Erythroblast (primary cell): ENCODE measurements around the gene RHOBTB3.

Experiments
- GATA1 ChIP-seq: IDR thresholded peaks from 2 replicates; pipeline ENCODE4 v1.6.1; 2011; ENCODE audit warnings: low read depth, mild to moderate bottlenecking, control low read depth, low read length, moderate library complexity
- POLR2A ChIP-seq: IDR thresholded peaks from 2 replicates; pipeline ENCODE4 v1.6.1; 2011; ENCODE audit warnings: mild to moderate bottlenecking, low read length

DNA sequence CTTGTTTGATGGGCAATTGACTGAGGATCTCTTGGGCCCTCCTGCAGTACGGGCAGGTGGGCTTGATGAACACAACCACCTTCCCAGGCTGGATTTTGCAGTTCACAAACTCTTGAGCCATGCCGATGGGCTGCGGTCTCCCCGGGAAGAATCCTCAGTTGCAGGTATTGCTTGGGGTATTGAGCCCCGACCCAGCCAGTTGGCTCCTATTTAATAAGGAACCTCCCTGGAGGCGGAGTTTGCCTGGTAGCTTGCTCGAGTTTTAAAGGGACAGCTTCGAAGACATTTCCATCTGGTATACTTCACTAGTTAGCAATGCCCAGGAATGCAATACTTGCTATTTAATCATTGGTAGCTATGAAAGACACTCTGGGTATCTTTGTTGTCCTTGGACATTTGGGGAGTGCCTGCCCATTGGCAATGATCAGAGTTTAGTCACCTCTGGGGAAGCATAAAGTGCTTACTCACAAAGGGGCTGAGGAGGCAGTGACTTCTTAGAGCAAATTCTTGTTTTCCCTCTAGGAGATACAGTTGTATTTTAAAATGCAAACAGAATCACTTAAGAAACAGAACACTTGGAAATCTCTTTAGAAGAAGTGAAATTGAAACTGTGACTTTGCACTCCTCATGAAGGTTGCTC lies 91.5 kb downstream of the RHOBTB3 start, which contains the start of gene GLRX:
- peak; percentile 68 for TF ChIP-seq POLR2A
- TF ChIP-seq GATA1 = no peak
